Measurements from ENCODE around the gene C17orf58. TPM values are rescaled to one million over a fixed set of nuclear protein-coding genes. Genes with fewer than 3 reads are reported as not detected.

Gene C17orf58
- total RNA-seq, 1 donor from 2014 or later, result 6.7 TPM

- Mint-ChIP-seq H3K27me3 (ENCODE audit: unreplicated experiment) (peaks cover 10% of the 10 kb centered on the region), H3K27ac (ENCODE audit: unreplicated experiment) (no peak overlapping the region), H3K36me3 (ENCODE audit: low read depth, unreplicated experiment) (no peaks in the 10 kb centered on the region), H3K4me1 (ENCODE audit: unreplicated experiment) (peaks cover 14% of the 10 kb centered on the region), H3K4me3 (ENCODE audit: unreplicated experiment) (peak overlapping the region; percentile 82), H3K9me3 (ENCODE audit: unreplicated experiment) (no peaks in the 10 kb centered on the region)
- no peak for TF ChIP-seq CTCF (IDR thresholded peaks at IDR 0.05; ENCODE audit: unreplicated experiment)
- DNase-seq (ENCODE audit: low spot score), result no peak
These were observed 2.3 kb downstream of the C17orf58 start for GRCh38 chr17:67993998-67994361.

GRCh38 chr17:67993153-67993997 lies 2.9 kb downstream of the C17orf58 start:
- H3K27me3 Mint-ChIP-seq (ENCODE audit: unreplicated experiment), result peaks cover 10% of the 10 kb centered on the region
- no peak for TF ChIP-seq CTCF (IDR thresholded peaks at IDR 0.05; ENCODE audit: unreplicated experiment)
- H3K27ac Mint-ChIP-seq (ENCODE audit: unreplicated experiment), result peak overlapping the region; percentile 84
- no peaks in the 10 kb centered on the region for H3K36me3 Mint-ChIP-seq (ENCODE audit: low read depth, unreplicated experiment)
- peak; percentile 81 for DNase-seq (ENCODE audit: low spot score)
- H3K4me1 Mint-ChIP-seq (ENCODE audit: unreplicated experiment), result peaks cover 14% of the 10 kb centered on the region
- peak overlapping the region; percentile 93 for H3K4me3 Mint-ChIP-seq (ENCODE audit: unreplicated experiment)
- H3K9me3 Mint-ChIP-seq (ENCODE audit: unreplicated experiment), result no peaks in the 10 kb centered on the region

GRCh38 chr17:67992548-67993152 lies 3.6 kb downstream of the C17orf58 start:
- H3K4me1 Mint-ChIP-seq (ENCODE audit: unreplicated experiment), result peaks cover 14% of the 10 kb centered on the region
- H3K36me3 Mint-ChIP-seq (ENCODE audit: low read depth, unreplicated experiment), result no peaks in the 10 kb centered on the region
- TF ChIP-seq CTCF (IDR thresholded peaks at IDR 0.05; ENCODE audit: unreplicated experiment), result no peak
- no peak for DNase-seq (ENCODE audit: low spot score)
- H3K27me3 Mint-ChIP-seq (ENCODE audit: unreplicated experiment), result peaks cover 10% of the 10 kb centered on the region
- peak overlapping the region; percentile 84 for H3K27ac Mint-ChIP-seq (ENCODE audit: unreplicated experiment)
- no peaks in the 10 kb centered on the region for H3K9me3 Mint-ChIP-seq (ENCODE audit: unreplicated experiment)
- H3K4me3 Mint-ChIP-seq (ENCODE audit: unreplicated experiment), result peak overlapping the region; percentile 93

GRCh38 chr17:67990909-67991308 lies 5.4 kb downstream of the C17orf58 start:
- H3K4me3 Mint-ChIP-seq (ENCODE audit: unreplicated experiment), result no peak overlapping the region
- H3K9me3 Mint-ChIP-seq (ENCODE audit: unreplicated experiment), result no peaks in the 10 kb centered on the region
- H3K27me3 Mint-ChIP-seq (ENCODE audit: unreplicated experiment), result peaks cover 9% of the 10 kb centered on the region
- no peak overlapping the region for H3K27ac Mint-ChIP-seq (ENCODE audit: unreplicated experiment)
- H3K4me1 Mint-ChIP-seq (ENCODE audit: unreplicated experiment), result peaks cover 7% of the 10 kb centered on the region
- DNase-seq (ENCODE audit: low spot score), result no peak
- no peak for TF ChIP-seq CTCF (IDR thresholded peaks at IDR 0.05; ENCODE audit: unreplicated experiment)
- no peaks in the 10 kb centered on the region for H3K36me3 Mint-ChIP-seq (ENCODE audit: low read depth, unreplicated experiment)

GRCh38 chr17:67983383-67983688 lies 12.9 kb downstream of the C17orf58 start:
- H3K27ac Mint-ChIP-seq (ENCODE audit: unreplicated experiment), result no peak overlapping the region
- H3K27me3 Mint-ChIP-seq (ENCODE audit: unreplicated experiment), result no peaks in the 10 kb centered on the region
- no peak for DNase-seq (ENCODE audit: low spot score)
- H3K4me3 Mint-ChIP-seq (ENCODE audit: unreplicated experiment), result no peak overlapping the region
- no peaks in the 10 kb centered on the region for H3K4me1 Mint-ChIP-seq (ENCODE audit: unreplicated experiment)
- TF ChIP-seq CTCF (IDR thresholded peaks at IDR 0.05; ENCODE audit: unreplicated experiment), result no peak
- no peaks in the 10 kb centered on the region for H3K36me3 Mint-ChIP-seq (ENCODE audit: low read depth, unreplicated experiment)
- no peaks in the 10 kb centered on the region for H3K9me3 Mint-ChIP-seq (ENCODE audit: unreplicated experiment)
